Measurements from ENCODE around the gene FCRL2.
"Not testable (repeated sequence)": the region's sequence is repeated elsewhere in the genome, so short reads cannot be mapped to it uniquely, and the experiment has no call there.

FCRL2 gene

DNA sequence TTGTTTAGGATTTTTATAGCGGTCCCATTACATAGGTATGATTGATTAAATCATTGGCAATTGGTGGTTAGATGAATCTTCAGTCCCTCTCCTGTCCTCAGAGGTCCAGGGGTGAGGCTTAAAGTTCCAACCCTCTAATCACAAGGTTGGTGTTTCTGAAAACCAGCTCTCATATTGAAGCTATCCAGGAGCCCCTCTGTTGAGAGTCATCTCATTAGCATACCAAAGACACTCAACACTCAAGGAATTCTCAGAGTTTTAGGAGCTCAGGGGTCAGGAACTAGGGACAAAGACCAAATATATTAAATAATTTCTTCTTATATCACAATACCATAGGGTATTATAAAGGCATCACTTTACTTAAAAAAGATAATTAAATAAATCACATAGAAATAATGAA lies 23.3 kb downstream of the FCRL2 start:
- no peak for DNase-seq (ENCODE audit: low spot score)

DNA sequence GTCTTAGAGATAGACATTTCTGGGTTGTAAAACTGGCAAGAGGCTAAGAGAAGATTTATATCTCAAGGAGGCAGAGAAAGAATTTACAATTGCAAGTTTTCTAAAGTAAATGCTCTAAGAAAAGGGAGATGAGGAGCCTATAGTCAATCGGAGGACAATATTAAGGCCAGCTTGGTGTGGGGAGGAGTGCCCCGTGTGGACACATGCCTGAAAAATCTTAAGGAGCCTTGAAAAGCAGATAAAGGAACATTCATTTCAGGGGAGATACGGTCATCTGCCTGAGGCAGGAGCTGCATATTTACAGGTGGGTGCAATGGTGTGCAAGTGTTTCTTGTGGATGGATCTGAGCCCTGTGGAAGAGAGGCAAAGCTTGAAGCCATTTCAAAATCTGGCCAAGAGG lies 25.6 kb downstream of the FCRL2 start:
- no peak for DNase-seq (ENCODE audit: low spot score)

DNA sequence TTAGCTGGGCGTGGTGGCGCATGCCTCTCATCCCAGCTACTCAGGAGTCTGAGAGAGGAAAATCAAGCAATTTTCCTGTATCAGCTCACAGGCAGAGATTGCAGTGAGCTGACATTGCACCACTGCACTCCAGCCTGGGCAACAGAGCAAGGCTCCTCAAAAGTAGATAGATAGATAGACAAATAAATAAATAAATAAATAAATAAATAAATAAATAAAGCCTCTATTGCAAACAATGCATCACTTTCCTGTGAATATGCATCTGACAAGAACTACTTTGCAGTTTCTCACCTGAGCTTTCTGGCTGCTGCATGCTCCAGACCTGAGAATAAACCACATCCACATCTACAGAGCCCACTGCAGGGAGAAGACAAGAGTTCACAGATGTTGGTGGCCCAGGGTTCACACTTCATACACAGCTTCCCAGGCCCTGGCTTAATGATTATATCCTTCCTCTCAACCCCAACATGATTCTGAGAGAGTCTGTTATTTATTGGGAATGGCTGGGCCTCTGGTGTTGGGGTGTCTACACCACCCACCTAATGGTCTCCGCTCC lies 28.6 kb downstream of the FCRL2 start:
- DNase-seq (ENCODE audit: low spot score): no peak

DNA sequence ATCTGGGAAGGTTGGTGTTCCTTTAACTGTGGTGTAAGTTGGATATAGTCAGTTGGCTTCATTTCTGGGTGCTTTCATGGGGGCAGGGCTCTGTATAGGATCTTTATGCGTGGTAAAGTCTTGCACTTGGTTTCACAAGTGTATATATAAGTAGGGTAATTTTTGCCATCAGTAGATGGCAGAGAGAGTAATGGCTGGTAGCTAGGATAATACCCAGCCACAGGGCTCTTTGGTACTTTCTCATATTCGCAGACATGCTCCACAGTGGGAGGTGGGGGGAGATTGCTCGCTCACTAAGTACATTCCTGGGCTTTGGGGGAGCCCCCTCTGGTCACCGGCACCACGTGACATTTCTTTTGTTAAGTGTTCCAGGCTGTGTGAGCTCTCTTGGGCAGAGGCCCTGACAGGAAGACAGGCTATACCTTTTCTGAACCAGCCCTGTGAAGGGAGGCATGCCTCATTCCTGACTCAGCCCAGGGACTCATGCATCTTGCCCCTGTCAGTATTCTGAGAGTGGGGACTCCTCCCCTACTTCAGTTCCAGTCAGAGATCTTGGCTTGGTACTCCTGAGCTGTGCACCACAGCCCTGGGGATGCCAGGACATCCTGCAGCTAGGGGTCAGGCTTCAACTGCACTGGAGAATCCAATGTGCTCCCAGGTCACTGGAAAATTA lies 37.6 kb downstream of the FCRL2 start:
- DNase-seq (ENCODE audit: low spot score): no peak

DNA sequence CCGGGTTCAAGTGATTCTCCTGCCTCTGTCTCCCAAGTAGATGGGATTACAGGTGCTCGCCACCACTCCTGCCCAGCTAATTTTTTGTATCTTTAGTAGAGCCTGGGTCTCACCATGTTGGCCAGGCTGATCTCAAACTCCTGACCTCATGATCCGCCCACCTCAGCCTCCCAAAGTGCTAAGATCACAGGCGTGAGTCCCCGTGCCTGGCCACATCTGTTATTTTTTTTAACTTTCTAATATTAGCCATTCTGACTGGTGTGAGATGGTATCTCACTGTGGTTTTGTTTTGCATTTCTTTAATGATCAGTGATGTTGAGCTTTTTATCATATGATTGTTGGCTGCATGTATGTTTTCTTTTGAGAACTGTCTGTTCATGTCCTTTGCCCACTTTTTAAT lies 40.9 kb downstream of the FCRL2 start:
- not testable (repeated sequence) for DNase-seq (ENCODE audit: low spot score)

DNA sequence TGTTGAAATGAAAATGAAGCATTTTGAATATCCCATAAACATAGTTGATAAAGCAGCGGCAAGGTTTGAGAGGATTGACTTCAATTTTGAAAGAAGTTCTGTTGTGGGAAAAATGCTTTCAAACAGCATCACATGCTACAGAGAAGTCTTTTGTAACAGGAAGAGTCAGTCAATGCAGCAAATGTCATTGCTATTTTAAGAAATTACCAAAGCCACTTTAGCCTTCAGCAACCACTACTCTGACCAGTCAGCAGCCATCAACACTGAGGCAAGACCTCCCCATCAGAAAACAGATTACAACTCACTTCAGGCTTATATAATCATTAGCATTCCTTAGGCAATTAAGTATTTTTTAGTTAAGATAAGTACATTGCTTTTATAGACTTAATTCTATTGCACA lies 42.6 kb downstream of the FCRL2 start:
- no peak for DNase-seq (ENCODE audit: low spot score)

DNA sequence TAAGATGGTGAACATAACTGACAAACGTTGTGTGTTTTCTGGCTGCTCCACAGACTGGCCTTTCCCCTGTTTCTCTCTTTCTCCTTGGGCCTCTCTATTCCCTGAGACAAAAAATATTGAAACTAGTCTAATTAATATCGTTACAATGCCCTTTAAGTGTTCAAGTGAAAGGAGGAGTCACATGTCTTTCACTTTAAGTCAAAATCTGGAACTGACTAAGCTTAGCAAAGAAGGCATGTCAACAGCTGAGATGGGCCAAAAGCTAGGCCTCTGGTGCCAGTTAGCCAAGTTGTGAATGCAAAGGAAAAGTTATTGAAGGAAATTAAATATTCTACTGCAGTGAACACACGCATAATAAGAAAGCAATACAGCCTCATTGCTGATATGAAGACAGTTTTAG lies 44.2 kb downstream of the FCRL2 start:
- DNase-seq (ENCODE audit: low spot score): no peak

DNA sequence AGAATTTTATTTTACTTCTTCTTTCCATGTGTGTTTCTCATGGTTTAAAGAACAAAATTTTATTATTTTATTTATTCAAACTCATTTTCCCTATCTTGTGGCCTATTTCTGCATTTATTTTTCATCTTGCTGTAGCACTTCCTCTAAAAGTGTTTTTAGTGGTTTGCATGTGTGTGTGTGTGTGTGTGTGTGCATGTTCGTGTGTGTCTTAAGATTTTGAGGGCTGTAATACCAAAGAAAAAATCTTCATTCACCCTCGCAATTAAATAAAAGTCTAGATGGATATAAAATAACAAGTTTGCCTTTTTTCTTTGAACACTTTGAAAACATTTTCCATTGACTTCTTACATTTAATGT lies 51.7 kb downstream of the FCRL2 start:
- no peak for DNase-seq (ENCODE audit: low spot score)

DNA sequence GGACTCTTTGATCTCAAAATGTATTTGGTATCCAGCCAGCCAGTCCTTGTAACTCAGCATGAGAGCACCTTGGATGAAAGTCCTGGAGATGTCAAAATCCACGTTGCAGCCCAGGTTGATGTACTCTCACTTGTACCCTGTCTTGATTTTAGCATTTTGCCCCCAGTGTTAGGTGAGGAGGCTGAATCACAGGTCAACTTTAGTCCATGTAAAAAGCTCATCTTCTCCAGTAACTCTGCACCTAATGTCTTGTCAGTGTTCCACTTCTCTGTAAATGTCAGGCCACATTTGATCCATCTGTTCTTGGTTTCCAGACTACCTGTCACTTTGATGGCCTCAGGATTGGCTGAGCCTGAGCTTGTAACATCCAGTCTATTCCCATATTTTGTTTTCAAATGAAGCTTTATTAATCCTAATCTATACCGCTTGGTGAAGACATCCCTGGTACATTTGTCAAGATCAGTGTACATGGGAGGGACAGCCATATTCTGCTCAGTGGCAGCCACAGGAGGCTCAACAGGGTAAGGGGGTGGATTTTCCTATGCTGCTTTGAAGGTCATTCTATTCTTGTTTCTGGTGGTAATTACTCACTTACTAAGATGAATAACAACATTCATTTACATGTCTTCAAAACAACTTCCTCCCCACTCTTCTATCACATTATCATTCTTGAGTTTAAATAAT lies 52.3 kb downstream of the FCRL2 start:
- DNase-seq (ENCODE audit: low spot score): no peak

DNA sequence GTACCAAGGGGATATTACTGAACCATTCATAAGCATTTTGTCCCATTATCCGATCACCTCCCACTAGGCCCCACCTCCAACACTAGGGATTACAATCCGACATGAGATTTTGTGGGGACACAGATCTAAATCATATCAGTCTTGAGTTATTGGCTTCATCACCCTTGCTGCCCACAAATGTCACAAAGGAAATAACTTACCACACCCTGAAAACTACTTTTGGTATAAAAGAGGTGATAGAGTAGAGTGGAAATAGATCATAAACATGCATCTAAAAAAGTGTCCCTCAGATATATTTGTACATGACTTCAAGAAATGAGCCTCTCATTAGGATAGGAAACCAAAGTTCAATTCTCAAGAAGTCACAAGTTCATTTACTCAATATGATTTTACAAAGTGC lies 53.8 kb downstream of the FCRL2 start:
- DNase-seq (ENCODE audit: low spot score): no peak

DNA sequence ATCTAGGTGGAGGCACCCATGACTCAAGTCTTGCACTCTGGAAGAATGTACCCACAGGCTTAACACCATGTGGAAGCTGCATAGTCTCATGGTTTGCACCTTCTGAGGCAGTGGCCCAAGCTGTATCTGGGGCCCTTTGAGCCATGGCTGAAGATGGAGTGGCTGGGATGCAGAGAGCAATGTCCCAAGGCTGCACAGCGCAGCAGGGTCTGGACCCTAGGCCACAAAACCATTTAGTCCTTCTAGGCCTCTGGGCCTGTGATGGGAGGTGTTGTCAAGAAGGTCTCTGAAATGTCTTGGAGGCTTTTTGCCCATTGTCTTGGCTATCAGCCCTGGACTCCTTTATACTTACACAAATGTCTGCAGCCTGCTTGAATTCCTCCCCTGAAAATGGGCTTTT lies 54.9 kb downstream of the FCRL2 start:
- no peak for DNase-seq (ENCODE audit: low spot score)

DNA sequence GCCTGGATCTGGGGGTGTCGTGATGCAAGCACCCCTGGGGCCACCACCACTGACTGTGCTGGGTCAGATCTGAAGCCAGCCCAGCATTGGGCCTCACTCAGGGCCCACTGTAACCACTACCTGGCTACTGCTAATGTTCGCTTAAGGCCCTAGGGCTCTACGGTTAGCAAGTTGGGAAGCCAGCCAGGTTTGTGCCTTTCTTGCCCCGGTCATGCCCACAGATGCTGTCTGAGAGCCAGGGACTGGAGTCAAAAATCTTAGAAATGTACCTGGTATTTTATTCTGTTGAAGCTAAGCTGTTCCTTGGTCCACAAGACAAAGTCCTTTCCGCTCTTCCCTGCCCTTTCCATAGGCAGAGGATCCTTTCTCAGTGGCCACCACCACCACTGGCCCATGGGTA lies 61.2 kb downstream of the FCRL2 start:
- no peak for DNase-seq (ENCODE audit: low spot score)

DNA sequence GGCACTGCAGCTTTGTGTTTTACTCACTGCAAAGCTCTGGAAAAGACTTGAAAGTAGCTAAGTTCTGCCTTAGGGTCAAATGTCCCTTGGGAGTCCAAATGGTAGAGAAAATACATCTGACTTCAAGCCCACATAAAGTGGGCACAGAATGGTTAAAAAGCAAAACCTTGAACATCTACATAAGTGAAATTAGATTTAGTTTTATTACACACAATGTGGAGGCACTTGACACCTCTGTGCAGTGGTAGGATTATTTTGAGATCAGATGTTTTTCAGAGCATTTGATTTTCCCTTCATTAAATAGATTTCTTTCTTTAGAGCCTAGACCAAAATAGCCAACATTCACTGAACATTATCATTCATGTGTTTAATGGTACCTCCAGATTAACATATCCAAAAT lies 65.1 kb downstream of the FCRL2 start:
- DNase-seq (ENCODE audit: low spot score): no peak

DNA sequence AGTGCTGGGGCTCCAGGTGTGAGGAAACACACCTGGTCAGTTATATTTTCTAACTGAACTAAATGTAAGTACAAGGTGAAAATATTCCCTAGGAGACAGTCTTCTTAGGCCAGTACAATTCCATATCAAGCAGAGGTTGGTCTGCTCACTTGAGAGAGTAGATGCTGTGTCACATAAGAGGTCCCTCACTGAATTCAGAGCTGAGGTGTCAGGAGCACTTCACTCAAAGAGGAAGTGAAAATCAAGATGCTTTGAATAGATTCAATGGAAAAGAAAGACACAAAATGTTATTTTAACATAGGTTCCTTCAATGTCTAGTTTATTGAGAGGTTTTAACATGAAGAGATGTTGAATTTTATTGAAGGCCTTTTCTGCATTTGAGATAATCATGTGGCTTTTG lies 72.1 kb downstream of the FCRL2 start:
- no peak for DNase-seq (ENCODE audit: low spot score)

DNA sequence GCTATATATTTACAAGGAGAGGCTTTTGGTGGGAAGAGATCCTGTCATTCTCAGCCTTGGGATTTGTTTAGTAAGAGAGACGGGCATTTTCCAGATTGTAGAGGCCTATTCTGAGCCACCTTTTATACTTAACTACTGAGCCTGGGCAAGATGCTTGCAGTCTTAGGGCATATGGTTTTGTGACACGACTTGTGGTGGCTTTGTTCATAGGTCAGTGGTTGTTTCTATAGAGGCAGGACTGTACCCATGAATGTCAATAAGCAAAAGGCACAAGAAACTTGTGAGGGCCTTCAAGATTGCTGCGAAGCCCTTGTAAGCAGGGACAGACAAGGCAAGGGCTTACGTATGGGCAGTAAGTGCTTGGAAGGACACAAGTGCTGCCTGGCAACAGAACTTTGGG lies 73.0 kb downstream of the FCRL2 start:
- DNase-seq (ENCODE audit: low spot score): no peak

DNA sequence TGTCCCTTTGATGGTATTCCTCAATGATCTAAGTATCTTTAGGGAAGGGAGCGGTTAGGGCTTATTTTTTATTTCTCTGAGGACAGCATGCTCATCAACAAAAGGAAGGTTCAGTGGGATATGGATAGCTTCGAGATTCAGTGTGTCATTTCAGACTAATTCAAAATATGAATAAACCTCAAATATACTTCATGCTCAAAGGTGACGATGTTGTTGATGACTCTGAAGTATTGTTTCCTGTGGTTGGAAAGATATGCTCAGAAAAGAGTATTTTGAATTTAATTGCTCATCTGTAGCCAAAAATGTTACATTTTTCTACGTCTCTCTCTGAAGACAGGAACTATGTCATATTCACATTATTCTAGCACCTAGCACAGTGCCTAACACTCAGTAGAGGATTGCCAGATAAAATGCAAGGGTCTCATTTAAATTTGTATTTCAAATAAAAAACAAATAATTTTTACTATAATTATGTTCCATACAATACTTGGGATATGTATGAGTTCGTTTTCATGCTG lies 74.6 kb downstream of the FCRL2 start:
- no peak for DNase-seq (ENCODE audit: low spot score)

DNA sequence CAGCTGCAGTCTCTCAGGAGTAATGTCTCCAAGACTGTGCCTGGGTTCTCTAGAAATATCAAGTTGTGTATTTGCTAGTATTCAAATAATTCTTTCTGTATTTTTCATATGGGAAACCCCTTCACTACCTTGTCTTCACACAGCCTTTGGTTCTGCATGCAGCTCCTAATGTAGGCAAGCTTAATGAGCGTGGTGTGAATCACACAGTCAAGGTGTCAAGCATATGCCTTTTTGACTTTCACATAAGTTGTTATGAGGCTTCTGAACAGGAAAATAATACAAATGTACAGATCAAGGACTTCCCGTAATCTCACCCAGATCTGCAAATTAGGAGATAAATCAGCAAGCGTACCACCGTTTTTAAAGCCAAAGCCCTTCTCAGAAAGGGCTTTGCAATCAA lies 76.2 kb downstream of the FCRL2 start, which contains the start of gene FCRL3:
Gene FCRL3 (minus strand): TSS at position 38 of the 400 bp plus-strand sequence. CDS start 280 bp downstream, outside the sequence.
- DNase-seq (ENCODE audit: low spot score): no peak

DNA sequence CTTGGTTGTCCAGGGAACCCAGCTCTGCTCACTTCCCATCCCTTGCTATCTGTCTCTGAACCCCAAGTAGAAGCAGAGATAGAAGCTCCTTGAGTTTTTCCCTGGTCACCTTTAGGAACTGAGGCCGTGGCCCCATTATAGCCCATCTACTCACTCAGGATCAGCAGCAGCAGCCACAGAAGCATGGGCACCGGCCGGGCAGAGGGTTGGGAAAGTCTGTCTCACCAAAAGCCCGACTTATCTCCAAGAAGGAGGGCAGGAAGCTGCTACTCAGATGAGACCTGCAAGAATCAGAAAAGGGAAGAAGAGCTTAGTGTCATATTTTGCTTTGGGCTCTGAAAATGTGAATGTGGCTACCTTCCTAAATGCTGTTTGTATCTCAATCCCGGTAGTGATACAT lies 76.6 kb downstream of the FCRL2 start:
- no peak for DNase-seq (ENCODE audit: low spot score)

DNA sequence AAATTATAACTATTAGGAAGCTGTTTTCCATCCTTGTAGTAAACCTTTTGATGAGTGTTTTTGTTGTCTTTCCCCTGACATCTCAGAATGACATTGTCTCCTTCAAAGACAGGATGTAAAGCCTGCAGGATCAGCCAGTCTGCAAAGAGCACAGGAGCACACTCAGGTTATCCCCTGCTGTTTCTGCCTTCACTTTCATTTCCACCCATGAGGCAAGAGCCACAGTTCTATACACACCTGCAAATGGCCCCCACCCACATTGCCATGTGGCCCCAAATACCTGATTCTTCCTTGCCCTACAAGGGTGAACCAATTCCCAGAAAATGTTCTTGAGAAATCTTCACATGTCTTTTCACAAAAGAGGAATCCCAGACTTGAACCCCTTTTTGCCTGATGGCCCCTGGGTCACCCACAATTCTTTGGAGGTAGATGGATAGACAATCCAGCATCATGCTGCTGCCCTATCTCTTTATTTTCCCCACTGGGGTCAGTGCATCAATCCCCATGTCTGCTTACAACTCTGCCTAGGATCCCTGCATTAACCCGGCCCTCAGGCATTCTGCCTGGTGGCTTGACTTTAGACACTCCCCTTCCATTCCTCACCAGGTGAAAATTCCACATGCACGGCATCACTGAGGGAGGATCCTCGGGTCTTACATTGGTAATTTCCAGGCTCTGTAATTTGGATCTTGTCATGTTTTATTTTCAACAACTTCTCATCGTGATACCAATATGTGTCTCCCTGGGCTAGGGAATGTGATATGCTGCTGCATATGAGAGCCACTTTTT lies 79.0 kb downstream of the FCRL2 start:
- no peak for DNase-seq (ENCODE audit: low spot score)

DNA sequence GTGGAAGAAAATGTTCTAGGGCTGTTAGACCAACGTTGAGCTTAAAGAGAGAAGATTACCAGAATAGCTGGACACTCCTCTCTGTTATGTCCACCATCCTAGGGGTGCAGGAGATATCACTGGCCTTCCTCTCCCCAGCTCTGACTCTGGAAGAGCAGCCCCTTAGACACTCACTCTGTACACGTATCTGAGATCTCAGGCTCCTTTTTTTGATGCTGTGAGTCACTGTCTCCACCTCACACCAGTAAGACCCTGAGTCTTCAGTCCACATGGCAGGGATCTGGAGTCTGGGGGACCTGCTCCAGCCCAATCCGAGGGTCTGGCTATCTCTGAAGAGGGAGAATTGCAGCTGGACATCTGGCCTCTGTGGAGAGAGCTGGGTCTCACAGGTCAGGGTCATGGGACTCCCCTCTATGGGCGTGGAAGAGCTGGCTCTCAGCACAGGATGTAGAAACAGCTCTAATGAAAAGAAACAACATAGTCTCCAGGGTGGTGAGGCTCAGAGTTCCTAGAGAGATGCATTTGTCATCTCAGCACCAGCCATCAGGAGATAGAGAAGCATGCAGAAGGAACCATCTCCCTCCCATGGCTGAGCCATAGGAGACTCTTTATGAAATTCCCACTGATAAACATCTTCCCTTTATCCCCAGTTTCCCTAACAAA lies 79.8 kb downstream of the FCRL2 start:
- no peak for DNase-seq (ENCODE audit: low spot score)

Data from hepatic stellate cell (primary cell).